Measurements from ENCODE around the gene ASCL1.

GRCh38 chr12:102959391-102959790 lies 1.9 kb downstream of the ASCL1 start:
- TF ChIP-seq YY1 (IDR thresholded peaks at IDR 0.05; ENCODE audit: low read depth) (no peak), EP300 (IDR thresholded peaks at IDR 0.05; ENCODE audit: borderline replicate concordance) (no peak), REST (IDR thresholded peaks at IDR 0.05; ENCODE audit: low read depth) (no peak), CEBPB (IDR thresholded peaks at IDR 0.05) (no peak), TEAD4 (IDR thresholded peaks at IDR 0.05) (no peak), TAF1 (IDR thresholded peaks at IDR 0.05; ENCODE audit: low read depth) (no peak), MAX (IDR thresholded peaks at IDR 0.05) (no peak), CREB1 (IDR thresholded peaks at IDR 0.05; ENCODE audit: low read depth) (no peak), RAD21 (IDR thresholded peaks at IDR 0.05; ENCODE audit: low read depth) (no peak), EGR1 (IDR thresholded peaks at IDR 0.05) (no peak), NFIC (IDR thresholded peaks at IDR 0.05) (no peak), USF1 (IDR thresholded peaks at IDR 0.05) (no peak), TCF12 (IDR thresholded peaks at IDR 0.05; ENCODE audit: low read depth) (no peak), FOXM1 (IDR thresholded peaks at IDR 0.05; ENCODE audit: borderline replicate concordance, low read depth) (no peak)
